Vagina (tissue), 2 donors: ENCODE results near the gene PAK1IP1. TPM values are rescaled to one million over a fixed set of nuclear protein-coding genes. Genes with fewer than 3 reads are reported as not detected.
"Not testable (repeated sequence)": the region's sequence is repeated elsewhere in the genome, so short reads cannot be mapped to it uniquely, and the experiment has no call there.

Experiments used
- DNase-seq, 2 donors: peaks; one replicate each; pipeline ENCODE4 v3.0.0-alpha.2; 2017; ENCODE audit errors: extremely low spot score in 2 of 2
- H3K27ac ChIP-seq: fragments of 200-600 bp; sonication (generic); one replicate; pipeline ENCODE4 v1.5.1; 2019
- H3K27me3 ChIP-seq: fragments of 200-600 bp; sonication (generic); one replicate; pipeline ENCODE4 v1.5.1; 2019
- H3K36me3 ChIP-seq, 2 donors: fragments of 200-600 bp; sonication (generic); one replicate each; pipeline ENCODE4 v1.5.1; 2017 to 2019
- H3K4me1 ChIP-seq: fragments of 200-600 bp; sonication (generic); one replicate; pipeline ENCODE4 v1.5.1; 2019
- H3K4me3 ChIP-seq, 2 donors: fragments of 200-600 bp; sonication (generic); 1 replicate in 1 of 2; 2 replicates in 1 of 2; pipeline ENCODE4 v1.5.1; 2016 to 2019
- H3K9me3 ChIP-seq: fragments of 200-600 bp; sonication (generic); one replicate; pipeline ENCODE4 v1.5.1; 2019
- POLR2A ChIP-seq, 2 donors: fragments of 450-650 bp; IDR thresholded peaks; one replicate each; pipeline ENCODE4 v1.6.1; 2017; ENCODE audit warnings: antibody characterized with exemption in 2 of 2, mild to moderate bottlenecking in 2 of 2, moderate library complexity in 2 of 2
- POLR2AphosphoS5 ChIP-seq, 2 donors: sonication (generic); formaldehyde crosslinking; IDR thresholded peaks; one replicate each; pipeline ENCODE4 v1.9.0; 2017; ENCODE audit warnings: antibody characterized with exemption in 2 of 2, mild to moderate bottlenecking in 2 of 2, low read depth in 1 of 2; ENCODE audit not compliant: insufficient read depth in 1 of 2
- intact Hi-C: fragments of 100-400 bp; cut with DNase I; formaldehyde crosslinking; loops from one replicate; pipeline ENCODE4 v1.15.1; 2023
- total RNA-seq: library from RNA; depleted of rRNA; stranded (reverse); fragments of >200 nt; gene quantifications from one replicate; pipeline ENCODE4 v1.2.3, GENCODE V29; 2016
- TF ChIP-seq, protein P1 (sequence below), 3 experiments: fragments of 450-650 bp in 2 of 3; fragments of 200-600 bp in 1 of 3; sonication (generic) in 1 of 3; IDR thresholded peaks; one replicate each; pipeline ENCODE4 v1.5.1; 2017 to 2019; ENCODE audit warnings: antibody characterized with exemption in 3 of 3, mild to moderate bottlenecking in 2 of 3, moderate library complexity in 2 of 3

Gene PAK1IP1
- total RNA-seq, 1 donor from 2014 or later: 8.8 TPM

GRCh38 chr6:10746915-10747250 lies 52.1 kb downstream of the PAK1IP1 start:
- H3K27me3 ChIP-seq: no peaks in the 10 kb centered on the region
- peak overlapping the region; percentile 71 to 73 for H3K4me3 ChIP-seq
- no peaks in the 10 kb centered on the region for H3K36me3 ChIP-seq
- no peak for TF ChIP-seq POLR2AphosphoS5 (IDR thresholded peaks at IDR 0.05; ENCODE audit: insufficient read depth in 1 of 2, low read depth in 1 of 2)
- TF ChIP-seq POLR2A (IDR thresholded peaks at IDR 0.05): no peak
- TF ChIP-seq, protein P1, sequence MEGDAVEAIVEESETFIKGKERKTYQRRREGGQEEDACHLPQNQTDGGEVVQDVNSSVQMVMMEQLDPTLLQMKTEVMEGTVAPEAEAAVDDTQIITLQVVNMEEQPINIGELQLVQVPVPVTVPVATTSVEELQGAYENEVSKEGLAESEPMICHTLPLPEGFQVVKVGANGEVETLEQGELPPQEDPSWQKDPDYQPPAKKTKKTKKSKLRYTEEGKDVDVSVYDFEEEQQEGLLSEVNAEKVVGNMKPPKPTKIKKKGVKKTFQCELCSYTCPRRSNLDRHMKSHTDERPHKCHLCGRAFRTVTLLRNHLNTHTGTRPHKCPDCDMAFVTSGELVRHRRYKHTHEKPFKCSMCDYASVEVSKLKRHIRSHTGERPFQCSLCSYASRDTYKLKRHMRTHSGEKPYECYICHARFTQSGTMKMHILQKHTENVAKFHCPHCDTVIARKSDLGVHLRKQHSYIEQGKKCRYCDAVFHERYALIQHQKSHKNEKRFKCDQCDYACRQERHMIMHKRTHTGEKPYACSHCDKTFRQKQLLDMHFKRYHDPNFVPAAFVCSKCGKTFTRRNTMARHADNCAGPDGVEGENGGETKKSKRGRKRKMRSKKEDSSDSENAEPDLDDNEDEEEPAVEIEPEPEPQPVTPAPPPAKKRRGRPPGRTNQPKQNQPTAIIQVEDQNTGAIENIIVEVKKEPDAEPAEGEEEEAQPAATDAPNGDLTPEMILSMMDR (IDR thresholded peaks at IDR 0.05): no peak
- DNase-seq: no peak
- intact Hi-C loops: loop anchor here (2.0 kb wide), 1 partner anchor 24 kb away; the partner anchor contains the start of gene TMEM14C
- peaks cover 31% of the 10 kb centered on the region for H3K4me1 ChIP-seq
- H3K27ac ChIP-seq: peak overlapping the region; percentile 63
- no peaks in the 10 kb centered on the region for H3K9me3 ChIP-seq

DNA sequence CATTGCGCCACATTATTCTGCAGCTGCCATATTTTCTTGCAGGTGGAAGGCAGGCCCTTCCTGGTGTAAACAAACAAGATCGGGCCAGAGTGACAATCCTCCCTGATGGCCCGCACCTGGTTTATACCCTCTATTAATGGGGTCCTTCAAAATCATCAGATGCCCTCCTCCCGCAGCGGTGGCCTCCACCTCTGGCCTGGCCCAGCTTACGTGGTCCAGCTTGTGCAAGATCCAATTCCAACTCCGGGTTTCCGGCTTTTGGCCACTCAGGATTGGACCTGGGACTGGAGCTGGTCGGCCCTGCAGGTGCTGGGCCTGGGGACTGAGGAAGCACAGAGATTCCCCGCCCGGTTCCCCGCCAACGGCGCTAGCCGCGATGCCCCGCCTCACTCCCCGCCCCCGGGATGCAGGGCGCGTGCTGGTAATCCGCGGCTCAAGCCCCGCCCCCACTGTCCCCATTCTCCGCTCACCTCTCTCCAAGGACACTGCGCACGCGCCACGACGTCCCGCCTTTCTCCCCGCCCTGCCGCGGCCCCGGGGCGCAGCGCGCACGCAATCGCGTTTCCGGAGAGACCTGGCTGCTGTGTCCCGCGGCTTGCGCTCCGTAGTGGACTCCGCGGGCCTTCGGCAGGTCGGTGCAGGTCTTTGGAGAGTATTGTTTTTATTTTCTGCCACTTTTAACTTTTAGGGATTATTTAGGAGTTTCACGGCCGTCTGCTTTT lies 52.6 kb downstream of the PAK1IP1 start, which contains the start of gene TMEM14B:
TMEM14B (plus strand) TSS at position 555 of the 722 bp plus-strand sequence. CDS start 1,441 bp downstream, outside the sequence.
- Histone ChIP-seq H3K4me1 (peaks cover 31% of the 10 kb centered on the region), H3K27me3 (no peaks in the 10 kb centered on the region), H3K9me3 (no peaks in the 10 kb centered on the region), H3K4me3 (peak within 1 kb of the TSS; percentile 71 to 73), H3K27ac (peak within 1 kb of the TSS; percentile 65), H3K36me3 (peaks cover 0 to under 1% of the 10 kb centered on the region in 2 donors)
- DNase-seq: peak in 1 of 2 donors; percentile 97
- intact Hi-C loops: loop anchor here (2.0 kb wide), 1 partner anchor 25 kb away; the partner anchor contains the start of gene TMEM14C
- TF ChIP-seq, protein P1 (IDR thresholded peaks at IDR 0.05): no peak
- TF ChIP-seq POLR2A (IDR thresholded peaks at IDR 0.05) (peak in 1 of 2 donors; percentile 33), POLR2AphosphoS5 (IDR thresholded peaks at IDR 0.05; ENCODE audit: insufficient read depth in 1 of 2, low read depth in 1 of 2) (peak; percentile 92 to 94)

- no peak for DNase-seq
- Histone ChIP-seq H3K4me3 (no peak overlapping the region), H3K36me3 (peaks cover 0 to 18% of the 10 kb centered on the region in 2 donors), H3K9me3 (no peaks in the 10 kb centered on the region), H3K27ac (no peak overlapping the region), H3K27me3 (no peaks in the 10 kb centered on the region), H3K4me1 (peaks cover 31% of the 10 kb centered on the region)
- no peak for TF ChIP-seq POLR2AphosphoS5 (IDR thresholded peaks at IDR 0.05; ENCODE audit: insufficient read depth in 1 of 2, low read depth in 1 of 2)
- TF ChIP-seq POLR2A (IDR thresholded peaks at IDR 0.05): no peak
- TF ChIP-seq, protein P1 (IDR thresholded peaks at IDR 0.05): no peak
- intact Hi-C loops: no loop called here
Observed at GRCh38 chr6:10749734-10750133, 55.0 kb downstream of the PAK1IP1 start.

DNA sequence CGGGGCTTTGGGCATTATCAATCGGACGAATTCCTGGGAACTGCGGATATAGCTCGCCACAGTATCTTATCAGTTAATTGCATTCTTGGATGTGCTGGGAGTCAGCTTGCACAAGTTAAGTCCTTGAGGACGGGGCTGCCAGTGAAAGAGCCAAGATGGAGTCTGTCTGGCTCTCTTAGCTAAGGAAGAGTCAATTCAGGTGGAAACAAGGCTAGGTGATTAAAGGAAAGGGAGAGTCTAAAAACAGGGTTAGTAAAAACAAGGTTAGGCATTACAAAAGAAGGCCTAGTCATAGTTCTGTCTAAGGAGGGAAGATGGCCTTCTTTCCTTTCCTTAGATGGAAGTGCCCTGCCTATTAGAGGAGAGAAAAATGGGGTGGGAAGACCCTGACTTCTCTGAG lies 55.8 kb downstream of the PAK1IP1 start:
- H3K9me3 ChIP-seq, H3K27me3 ChIP-seq, DNase-seq, H3K4me3 ChIP-seq, H3K27ac ChIP-seq, intact Hi-C loops: not testable (repeated sequence)
- H3K36me3 ChIP-seq: peaks cover 0 to 25% of the 10 kb centered on the region in 2 donors
- H3K4me1 ChIP-seq: peaks cover 31% of the 10 kb centered on the region

- intact Hi-C loops, H3K9me3 ChIP-seq, H3K27me3 ChIP-seq, DNase-seq, H3K27ac ChIP-seq, H3K4me3 ChIP-seq: not testable (repeated sequence)
- Histone ChIP-seq H3K36me3 (peaks cover 0 to 33% of the 10 kb centered on the region in 2 donors), H3K4me1 (peaks cover 27% of the 10 kb centered on the region)
Observed at GRCh38 chr6:10751757-10752156, 57.0 kb downstream of the PAK1IP1 start.

GRCh38 chr6:10756085-10756484 lies 61.3 kb downstream of the PAK1IP1 start:
- H3K36me3 ChIP-seq: peaks cover 0 to 41% of the 10 kb centered on the region in 2 donors

More at GRCh38 chr6:10756085-10756484, 61.3 kb downstream of the PAK1IP1 start:
- Histone ChIP-seq H3K9me3 (no peaks in the 10 kb centered on the region), H3K4me1 (no peaks in the 10 kb centered on the region), H3K27me3 (no peaks in the 10 kb centered on the region), H3K27ac (no peak overlapping the region), H3K4me3 (no peak overlapping the region)
- TF ChIP-seq, protein P1 (IDR thresholded peaks at IDR 0.05): no peak
- TF ChIP-seq POLR2A (IDR thresholded peaks at IDR 0.05): no peak
- no peak for TF ChIP-seq POLR2AphosphoS5 (IDR thresholded peaks at IDR 0.05; ENCODE audit: insufficient read depth in 1 of 2, low read depth in 1 of 2)
- intact Hi-C loops: no loop called here
- no peak for DNase-seq
